ENCODE measurements around the gene C1orf105.
"Not testable (repeated sequence)": the region's sequence is repeated elsewhere in the genome, so short reads cannot be mapped to it uniquely, and the experiment has no call there.

C1orf105 gene, protein sequence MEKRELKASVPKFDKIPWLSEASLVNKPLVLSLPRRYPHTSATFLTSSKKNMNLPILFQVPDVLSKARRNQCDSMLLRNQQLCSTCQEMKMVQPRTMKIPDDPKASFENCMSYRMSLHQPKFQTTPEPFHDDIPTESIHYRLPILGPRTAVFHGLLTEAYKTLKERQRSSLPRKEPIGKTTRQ

GRCh38 chr1:172420385-172420784 is at the start of gene C1orf105:
Gene C1orf105 (plus strand): TSS chr1:172420685. CDS start chr1:172420886, 201 bp downstream.
- no peak for DNase-seq (ENCODE audit: low spot score)

DNA sequence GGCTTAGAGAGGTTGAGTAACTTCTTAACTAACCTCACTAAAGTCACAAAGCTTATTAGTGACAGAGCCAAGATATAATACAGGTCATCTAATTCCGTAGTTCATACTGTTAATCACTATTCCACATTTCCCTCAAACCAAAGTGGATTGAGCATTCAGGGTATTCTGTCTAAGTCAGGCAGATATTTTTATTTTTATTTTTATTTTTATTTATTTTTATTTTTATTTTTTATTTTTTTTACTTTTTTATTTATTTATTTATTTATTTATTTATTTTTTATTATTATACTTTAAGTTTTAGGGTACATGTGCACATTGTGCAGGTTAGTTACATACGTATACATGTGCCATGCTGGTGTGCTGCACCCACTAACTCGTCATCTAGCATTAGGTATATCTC is 48.8 kb upstream of the C1orf105 start:
- not testable (repeated sequence) for DNase-seq (ENCODE audit: low spot score)

DNA sequence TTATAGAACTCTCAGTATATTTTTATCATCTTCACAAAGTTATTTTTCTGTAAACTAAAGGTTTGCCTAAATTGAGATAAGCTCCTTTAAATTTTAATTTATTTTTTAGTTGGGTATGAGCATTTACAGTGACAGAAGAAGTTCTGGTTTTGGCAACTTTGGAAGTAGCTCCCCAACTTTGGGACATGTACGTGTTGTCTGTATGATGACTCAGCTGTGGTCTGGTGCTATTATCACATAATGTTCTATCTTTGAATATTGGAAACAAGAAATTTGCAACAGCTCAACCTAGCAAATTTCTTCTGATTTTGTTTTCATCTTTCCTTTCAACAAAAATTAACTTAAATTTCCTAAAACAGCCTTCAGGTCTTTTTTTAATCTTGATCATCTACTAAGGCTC is 46.6 kb upstream of the C1orf105 start:
- no peak for DNase-seq (ENCODE audit: low spot score)

DNA sequence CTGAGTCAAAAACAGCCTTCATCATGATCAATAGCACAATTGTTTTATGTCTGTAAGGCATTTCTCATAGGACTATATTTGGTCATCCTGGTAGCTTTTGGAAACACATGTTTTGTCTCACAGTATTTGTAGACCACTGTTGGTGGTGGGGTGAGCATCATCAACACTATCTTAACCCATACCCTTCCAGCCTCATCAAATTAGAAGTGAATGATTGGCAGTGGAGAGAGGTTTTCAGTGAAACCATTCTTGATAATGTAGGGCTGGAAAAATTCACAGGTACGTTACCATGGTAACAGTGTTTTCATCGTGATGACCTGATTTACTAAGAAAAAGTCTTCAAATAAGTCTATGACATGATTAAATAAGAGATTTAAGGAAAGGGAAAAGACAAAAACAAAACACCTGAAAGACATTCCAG is 45.3 kb upstream of the C1orf105 start:
- DNase-seq (ENCODE audit: low spot score) = no peak

DNA sequence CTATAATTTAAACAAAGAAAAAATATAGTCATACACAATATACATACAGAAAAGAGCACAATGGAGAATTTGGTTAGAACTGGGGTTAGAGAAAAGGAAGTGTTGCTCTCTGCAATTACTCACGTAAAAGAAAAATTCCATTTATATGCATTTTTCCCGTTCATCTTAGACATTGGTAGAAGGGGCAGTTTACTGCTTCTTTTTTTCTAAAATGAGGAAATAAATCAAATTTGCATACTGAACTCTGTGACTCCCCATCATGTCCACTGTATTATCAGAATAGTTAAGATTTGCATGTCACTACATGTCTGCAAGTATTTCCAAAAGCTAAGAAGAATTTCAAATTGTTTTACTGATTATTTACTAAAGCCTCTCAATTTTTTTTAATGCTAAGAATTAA is 44.1 kb upstream of the C1orf105 start:
- peak; percentile 43 for DNase-seq (ENCODE audit: low spot score)

GRCh38 chr1:172377565-172377964 is 42.9 kb upstream of the C1orf105 start:
- no peak for DNase-seq (ENCODE audit: low spot score)

DNA sequence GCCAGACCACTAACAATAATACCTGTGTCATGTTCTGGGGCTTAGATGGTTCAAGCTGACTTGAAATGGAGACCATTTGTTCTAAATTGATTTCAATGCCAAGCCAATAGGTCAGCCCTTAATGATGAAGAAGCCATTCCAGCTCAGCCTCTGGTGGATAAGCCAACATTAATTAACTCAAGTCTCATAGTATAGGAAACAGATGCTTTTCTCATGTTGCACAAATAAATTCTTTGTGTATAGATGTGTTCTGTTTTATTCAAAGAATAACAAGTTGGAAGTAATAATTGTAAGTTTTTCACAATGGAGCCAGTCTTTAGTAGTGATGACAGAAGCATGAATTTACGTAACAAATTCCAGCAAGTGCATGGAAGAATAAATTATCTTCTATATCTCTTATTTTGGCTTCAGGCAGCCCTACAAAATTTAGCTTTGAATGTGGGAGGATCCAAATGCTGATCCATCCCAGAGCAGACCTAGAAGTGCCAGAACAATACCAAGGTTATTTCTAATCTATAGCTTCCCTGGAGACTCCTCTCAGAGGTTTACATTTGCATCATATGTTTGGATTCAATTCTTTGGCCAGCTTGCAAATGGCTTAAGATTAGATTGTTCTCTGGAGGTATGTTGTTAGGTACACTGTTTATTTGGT is 42.2 kb upstream of the C1orf105 start:
- no peak for DNase-seq (ENCODE audit: low spot score)

DNA sequence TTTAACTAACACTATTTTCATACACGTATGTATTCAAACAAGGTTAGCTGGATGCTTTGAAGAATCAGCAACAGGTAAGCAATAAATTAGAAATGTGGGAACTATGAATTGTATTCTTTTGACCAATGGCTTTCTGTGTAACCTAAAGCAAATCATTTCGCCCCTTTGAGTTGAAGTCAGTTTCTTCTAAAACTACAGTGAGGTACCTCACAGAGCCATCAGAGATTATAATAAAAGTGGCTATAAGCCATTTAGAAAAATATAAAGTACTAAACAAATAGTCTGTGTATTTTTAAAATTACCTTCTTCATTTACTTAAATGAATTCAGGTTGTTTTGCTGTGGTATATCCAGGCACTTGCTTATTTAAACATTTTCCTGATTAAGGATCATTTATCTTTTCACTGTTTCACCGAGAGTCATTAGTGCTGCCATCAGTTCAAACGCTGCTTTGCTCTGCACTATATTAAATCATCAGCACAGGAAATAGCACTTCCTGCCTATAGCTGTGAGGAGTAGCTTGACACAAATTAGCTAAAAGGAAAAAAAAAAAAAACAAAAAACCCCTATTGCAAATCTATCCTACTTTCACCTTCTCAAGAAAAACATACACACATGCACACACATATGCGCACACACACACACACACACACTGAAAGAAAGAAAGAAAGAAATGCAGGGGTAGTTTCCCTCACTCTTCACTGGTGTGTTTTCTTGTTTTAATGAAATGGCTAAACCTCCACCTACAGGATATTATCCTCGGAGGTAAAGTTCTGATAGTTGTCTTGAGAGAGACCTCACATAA is 39.8 kb upstream of the C1orf105 start:
- peak; percentile 76 for DNase-seq (ENCODE audit: low spot score)

- DNase-seq (ENCODE audit: low spot score) = no peak
Observed at GRCh38 chr1:172381946-172382345, 38.5 kb upstream of the C1orf105 start.

DNA sequence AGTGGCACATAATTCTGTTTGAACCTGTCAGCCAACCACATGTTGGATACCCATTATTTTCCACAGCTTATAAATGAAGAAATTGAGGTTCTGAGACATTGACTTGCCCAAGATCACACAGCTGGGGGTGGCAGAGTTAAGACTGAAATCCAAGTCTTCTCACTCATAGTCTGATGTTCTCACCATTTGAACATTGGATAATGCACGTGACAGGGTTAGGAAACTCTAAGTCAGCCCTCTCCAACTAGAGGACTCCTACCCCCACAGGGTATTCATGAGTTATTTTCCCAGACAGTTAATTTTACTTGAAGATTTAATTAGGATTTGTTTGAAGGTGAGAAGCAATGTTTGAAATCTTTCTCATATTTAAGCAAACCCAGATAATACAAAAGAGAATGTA is 38.1 kb upstream of the C1orf105 start:
- no peak for DNase-seq (ENCODE audit: low spot score)

- no peak for DNase-seq (ENCODE audit: low spot score)
Observed at GRCh38 chr1:172382990-172383389, 37.5 kb upstream of the C1orf105 start.

DNA sequence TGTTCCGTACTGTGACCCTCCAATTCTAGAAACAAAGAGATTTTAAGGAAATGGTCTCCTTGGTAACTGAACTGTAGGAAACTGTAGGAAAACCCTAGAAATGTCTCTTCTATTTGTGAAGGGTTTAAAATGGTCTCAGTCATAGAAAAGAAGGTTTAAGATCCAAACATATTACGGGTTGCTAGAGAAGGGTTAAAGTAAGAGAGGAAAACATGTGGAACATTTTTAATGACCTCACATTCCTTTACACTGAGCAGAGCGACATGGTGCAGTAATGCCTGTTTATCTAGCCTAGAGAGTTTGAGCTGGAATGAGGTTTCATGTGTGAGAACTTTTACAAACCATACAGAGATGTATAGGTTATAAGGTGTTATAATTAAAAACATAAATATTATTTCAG is 36.9 kb upstream of the C1orf105 start:
- no peak for DNase-seq (ENCODE audit: low spot score)

- no peak for DNase-seq (ENCODE audit: low spot score)
Observed at GRCh38 chr1:172384656-172385055, 35.8 kb upstream of the C1orf105 start.

- DNase-seq (ENCODE audit: low spot score) = no peak
Observed at GRCh38 chr1:172386046-172386445, 34.4 kb upstream of the C1orf105 start.

DNA sequence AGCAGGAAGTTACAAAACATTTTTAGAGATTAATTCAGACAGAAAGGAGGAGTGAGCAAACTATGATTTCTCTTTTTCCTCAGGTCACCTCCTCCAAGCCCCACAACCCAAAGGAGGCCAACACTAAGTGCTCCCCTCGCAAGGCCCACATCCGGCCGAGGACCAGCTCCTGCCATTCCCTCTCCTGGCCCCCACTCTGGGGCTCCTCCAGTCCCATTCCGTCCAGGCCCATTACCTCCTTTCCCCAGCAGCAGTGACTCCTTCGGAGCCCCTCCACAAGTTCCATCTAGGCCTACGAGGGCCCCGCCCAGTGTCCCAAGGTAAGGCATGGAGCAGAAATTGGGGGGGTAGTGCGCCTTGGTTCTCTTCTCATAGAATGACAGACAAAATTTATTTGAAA is 32.0 kb upstream of the C1orf105 start:
- DNase-seq (ENCODE audit: low spot score) = no peak

- peak; percentile 29 for DNase-seq (ENCODE audit: low spot score)
Observed at GRCh38 chr1:172390301-172390682, 30.2 kb upstream of the C1orf105 start.

DNA sequence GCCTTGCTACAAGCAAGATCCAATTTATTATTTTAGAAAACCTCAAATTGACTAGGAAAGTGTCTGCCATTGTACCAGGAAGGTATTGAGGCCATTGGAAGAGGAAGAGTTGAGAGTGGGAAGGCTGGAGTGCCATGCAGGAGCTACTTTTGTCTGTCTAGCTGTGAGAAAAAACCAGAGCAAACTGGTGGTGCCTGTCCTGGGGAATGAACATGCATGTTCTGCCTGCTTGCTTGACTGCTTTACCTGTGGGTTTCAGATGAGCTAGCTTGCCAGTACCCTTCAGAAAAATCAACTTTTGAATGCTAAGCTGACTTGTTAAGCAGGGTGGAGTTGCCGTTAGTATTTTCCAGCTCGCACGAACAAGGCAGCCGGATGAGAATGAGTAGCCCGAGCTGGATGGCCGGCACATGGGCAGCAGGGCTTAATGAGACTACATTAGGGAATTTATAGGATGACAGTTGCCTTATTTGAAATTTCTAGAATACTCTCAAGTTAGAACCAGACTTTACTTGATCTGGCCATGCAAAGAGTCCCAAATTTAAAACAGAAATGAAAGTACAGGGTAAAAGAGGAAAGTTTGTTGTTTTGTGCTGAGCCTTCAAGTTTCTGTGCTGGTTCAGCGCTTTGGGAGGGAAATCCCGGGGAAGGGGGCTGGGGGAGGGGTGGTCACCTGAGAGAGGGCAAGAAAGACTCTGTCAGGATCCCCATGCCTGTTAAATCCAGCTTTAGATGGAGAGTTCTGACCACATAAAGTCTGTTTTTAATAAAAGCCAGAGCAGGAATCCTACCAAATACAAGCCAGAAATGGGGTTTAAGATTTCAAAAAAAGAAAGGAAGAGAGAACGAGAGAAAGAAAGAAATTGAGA is 29.6 kb upstream of the C1orf105 start:
- DNase-seq (ENCODE audit: low spot score) = peak; percentile 35

DNA sequence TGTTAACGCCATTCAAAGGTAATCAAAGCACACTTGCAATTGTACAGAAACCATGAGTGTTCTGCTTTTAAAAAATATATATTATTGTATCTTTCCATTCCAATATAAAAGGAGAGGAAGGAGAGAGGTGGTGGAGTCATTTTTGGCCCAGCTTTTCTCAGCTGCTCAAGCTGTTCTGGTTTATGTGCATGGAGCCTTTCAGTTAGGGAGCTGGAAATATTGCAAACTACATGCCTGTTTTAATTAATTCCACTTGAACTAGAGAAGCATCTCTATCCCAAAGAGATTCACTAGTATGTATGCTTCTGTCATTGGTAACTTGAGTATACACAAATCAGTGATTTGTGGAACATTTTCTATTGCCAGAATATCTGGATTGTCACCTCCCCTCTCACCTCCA is 28.5 kb upstream of the C1orf105 start:
- no peak for DNase-seq (ENCODE audit: low spot score)

DNA sequence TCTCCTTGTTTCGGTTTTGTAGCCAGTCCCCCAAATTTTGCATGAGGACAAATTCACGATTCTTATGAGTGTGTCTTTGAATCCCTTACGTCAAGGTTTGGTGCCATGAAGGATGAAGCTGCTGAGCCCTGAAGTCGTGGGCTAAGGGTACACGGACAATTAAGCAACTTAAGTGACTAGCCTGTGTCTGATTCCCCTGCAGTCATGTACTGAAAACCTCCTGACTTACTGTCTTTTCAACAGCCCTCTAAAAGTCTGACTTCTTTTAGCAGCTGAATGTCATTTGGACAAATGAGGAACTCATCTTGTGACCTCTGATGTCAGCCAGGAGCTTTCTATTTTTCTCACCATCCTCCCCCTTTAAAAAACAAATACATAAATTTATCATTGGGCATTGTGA is 27.1 kb upstream of the C1orf105 start:
- DNase-seq (ENCODE audit: low spot score) = peak; percentile 61

DNA sequence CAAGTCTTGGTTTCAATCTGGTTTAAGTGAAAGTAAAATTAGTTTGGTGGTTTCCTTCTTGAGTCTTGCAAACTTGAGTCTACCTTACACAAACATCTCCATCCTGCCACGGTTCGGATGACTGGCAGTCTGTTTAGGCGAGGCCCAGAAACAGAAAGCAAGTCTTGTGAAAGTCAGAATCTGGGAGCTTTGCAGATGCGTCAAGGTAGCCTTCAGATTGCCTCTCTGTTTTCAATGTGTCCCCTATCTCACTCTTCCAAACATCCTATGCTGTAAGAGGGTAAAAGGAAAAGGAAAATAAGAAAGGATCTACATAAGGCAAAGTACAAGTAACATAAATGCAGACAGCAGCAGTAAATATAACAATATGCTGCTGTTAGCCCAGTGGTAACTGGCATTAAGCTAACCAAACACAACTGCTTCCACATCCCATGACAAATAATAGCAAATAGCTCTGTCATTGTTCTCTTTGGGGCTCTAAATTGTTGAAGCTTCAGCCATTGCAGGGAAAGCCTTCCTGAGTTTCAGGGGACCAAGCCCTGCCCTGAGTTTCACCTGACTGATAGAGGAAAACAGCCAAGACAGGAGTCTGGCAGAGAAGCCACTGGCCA is 26.2 kb upstream of the C1orf105 start:
- peak; percentile 75 for DNase-seq (ENCODE audit: low spot score)

DNA sequence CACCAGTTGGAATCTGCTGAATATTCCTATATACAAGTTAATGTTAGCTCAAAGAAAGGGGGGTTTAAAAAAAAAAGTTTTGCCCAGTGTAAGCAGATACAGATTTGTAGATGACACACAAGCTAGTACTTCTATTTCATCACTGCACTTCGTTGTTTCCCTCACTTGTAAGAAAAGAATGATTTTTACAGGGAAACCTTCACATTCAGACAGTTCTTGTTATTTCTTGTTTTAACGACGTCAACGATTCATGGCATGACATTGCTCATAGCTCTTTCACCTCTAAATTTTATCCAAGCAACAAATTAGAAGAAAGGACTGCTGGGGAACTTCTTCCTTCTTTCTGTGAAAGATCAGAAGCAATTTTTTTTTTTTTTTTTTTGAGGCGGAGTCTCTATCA is 25.7 kb upstream of the C1orf105 start:
- DNase-seq (ENCODE audit: low spot score) = no peak

DNA sequence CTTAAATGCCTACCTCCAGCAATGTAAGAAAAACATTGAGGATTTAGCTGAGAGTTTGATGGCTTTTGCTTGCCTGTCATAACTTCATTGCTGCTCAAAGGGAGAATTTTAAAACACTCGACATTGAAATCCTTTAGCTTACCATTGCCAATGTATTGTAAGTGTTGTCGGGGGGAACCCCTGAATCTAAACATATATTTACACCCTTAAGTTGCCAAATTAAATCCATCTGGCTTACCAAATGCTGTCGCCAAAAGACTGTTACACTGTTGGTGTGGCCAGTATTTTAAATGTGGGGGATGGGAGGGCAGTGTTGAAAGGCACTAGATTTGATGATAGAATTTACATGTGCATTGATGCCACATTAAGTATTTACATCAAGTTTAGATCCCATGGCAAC is 24.9 kb upstream of the C1orf105 start:
- DNase-seq (ENCODE audit: low spot score) = no peak

All from NAMALWA (cell line).